Retinal pigment epithelial cell (primary cell): ENCODE measurements around the gene PIGT.

Experiments used
- DNase-seq: peaks from one replicate; pipeline ENCODE4 v3.0.0-alpha.2; 2010; ENCODE audit warnings: low read depth
- H3K4me3 ChIP-seq: 2 replicates; pipeline ENCODE4 v1.5.1; 2011; ENCODE audit warnings: mild to moderate bottlenecking, low read length, control low read depth, moderate library complexity
- CTCF ChIP-seq: conservative IDR thresholded peaks from 2 replicates; pipeline ENCODE4 v1.5.1; 2011; ENCODE audit warnings: low read depth, low read length, control low read depth, inconsistent platforms

The PIGT gene

GRCh38 chr20:45450097-45450818, 34.3 kb downstream of the PIGT start:
- DNase-seq: no peak
- TF ChIP-seq CTCF: peak; percentile 59

GRCh38 chr20:45452238-45452637, 36.3 kb downstream of the PIGT start:
- TF ChIP-seq CTCF: no peak
- H3K4me3 ChIP-seq: no peak overlapping the region
- no peak for DNase-seq

More at GRCh38 chr20:45450097-45450818, 34.3 kb downstream of the PIGT start:
- H3K4me3 ChIP-seq: no peak overlapping the region

GRCh38 chr20:45452772-45453691, 37.1 kb downstream of the PIGT start:
- no peak for TF ChIP-seq CTCF
- no peak overlapping the region for H3K4me3 ChIP-seq
- no peak for DNase-seq

GRCh38 chr20:45456632-45457031, 40.7 kb downstream of the PIGT start:
- no peak for DNase-seq
- peak; percentile 43 for TF ChIP-seq CTCF
- no peak overlapping the region for H3K4me3 ChIP-seq

- no peak overlapping the region for H3K4me3 ChIP-seq
- TF ChIP-seq CTCF: peak; percentile 37
- DNase-seq: no peak
Measured at GRCh38 chr20:45459606-45460005, 43.7 kb downstream of the PIGT start.

- TF ChIP-seq CTCF: no peak
- DNase-seq: no peak
- H3K4me3 ChIP-seq: no peak overlapping the region
Measured at GRCh38 chr20:45461225-45461624, 45.3 kb downstream of the PIGT start.
